HG02610 (cell line): ENCODE measurements around the gene TSC22D1.

ENCODE experiments used
- ATAC-seq: cut with Tn5 transposase; IDR thresholded peaks from one replicate; pipeline ENCODE4 v1.9.1; 2021; ENCODE audit warnings: mild to moderate bottlenecking, moderate library complexity; ENCODE audit not compliant: unreplicated experiment

TSC22D1 gene

DNA sequence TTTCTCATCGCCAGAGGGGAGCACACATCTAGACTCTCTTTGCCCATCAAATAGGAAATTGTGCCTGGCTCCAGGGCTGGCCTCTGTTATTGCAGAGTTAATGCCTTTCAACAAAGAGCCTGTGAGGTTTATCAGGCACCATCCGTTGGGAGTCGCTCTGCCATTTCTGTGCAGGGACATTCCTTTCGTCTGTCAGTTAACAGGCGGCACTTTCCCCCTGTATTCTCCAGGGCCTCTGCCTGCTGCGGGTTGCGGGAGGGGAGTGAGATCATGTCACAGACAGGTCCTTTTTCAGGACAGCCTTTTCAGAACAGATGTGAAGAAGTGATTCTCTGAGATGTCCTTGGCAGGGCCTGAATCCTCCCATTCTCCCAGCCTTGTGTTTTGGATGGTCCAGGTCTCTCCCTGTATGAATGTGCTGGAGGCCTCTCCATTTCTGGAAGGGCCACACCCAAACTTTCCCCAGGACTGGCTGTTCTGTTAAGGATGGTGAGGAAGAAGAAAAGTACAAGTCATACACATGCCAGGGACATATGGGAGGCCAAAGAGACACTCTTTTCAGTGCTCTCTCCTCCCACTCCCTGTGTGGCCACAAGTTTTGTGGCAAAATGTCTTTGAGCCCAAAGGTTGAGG is 187.6 kb downstream of the TSC22D1 start:
- ATAC-seq, result no peak

DNA sequence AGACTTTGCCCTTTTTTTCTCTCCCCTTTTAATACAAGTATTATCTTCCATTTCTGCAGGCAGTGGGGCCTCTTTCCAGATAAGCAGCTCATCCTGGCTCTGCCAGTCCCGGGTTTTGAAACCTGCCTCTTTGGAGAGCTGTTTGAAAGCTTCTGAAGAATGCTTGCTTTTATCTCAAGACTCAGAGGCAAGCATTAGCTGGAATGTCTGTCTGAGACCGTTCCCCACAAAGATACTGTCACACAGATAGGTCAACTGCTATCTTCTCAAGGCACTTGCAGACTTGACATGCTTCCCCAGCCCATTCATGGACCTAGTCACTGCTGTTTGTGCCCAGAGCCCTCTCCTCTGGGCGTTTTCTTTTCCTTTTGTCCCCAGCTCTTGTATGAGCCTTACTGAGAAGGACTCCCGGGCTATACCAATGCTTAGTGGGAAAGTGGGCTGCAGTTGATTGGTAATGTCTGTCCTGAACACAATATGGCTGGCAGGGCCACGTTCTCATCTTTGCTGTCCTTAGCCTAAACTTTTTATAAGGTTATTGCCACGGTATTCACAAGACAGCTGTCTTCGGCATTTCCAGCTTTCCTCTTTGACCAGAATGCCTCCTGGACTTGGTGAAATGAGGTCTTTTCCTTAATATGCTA is 189.1 kb downstream of the TSC22D1 start:
- no peak for ATAC-seq

DNA sequence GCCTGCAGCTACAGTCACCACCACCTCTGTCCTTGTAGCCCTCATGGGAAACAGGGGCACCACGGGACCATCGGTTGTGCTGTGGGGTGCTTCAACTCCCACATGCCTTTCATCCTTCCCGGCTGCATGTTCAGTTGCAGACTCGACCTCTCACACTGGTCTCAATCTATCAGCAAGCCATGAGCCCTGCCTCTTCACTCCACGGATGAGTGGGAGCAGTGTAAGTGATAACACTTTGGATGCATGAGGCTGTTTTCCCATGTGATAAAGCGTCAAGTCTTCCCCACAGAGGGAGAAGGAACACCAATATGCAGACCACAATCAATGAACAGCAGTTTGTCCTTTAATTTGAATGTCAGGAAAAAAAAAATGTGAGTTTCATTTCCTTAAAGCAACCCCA is 190.3 kb downstream of the TSC22D1 start:
- no peak for ATAC-seq

GRCh38 chr13:44385401-44385800 is 190.7 kb downstream of the TSC22D1 start:
- no peak for ATAC-seq

DNA sequence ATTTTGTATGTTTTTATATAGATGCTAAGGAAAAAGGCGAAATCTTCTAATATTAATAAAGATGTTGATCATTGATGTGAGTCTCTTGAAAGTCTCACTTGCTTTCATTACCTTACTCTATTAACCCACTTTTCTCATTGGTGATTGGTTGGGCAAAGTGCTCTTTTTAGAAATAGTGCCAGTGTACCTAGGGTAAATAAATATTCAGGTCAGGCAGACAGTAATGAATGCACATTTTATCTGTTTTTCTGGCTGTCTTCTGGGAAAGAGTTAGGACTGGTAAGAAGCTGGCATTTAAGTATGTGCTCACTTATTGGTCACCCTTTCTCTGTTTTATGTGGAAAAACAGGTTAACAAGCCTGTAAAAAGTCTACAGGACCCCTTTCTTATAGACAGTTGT is 191.4 kb downstream of the TSC22D1 start:
- no peak for ATAC-seq

- no peak for ATAC-seq
Measured at GRCh38 chr13:44383945-44384344, 192.2 kb downstream of the TSC22D1 start.

DNA sequence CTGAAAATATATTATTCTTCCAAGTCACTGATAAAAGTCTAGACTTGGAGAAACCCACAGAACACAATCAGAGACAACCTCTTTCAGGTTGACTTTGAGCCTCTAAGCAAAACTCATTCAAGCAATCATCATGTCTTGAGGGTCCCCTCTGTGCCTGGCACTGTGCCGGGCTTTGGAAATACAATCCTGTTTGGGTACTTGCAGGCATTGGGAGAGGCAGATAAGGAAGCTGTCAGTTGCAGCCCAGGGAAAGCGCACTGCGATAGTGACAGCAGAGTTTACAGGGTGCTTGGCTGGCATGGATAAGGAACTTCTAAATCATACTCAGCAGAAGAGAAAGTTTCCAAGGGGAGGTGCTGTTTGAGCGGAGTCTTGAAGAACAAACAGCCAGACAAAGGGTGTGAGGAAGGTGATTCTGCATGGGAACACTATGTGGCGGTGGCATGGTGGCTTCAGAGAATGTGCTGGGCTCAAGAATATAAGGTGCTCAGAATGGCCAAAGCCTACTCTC is 193.4 kb downstream of the TSC22D1 start:
- no peak for ATAC-seq
